ENCODE measurements around the gene SPIN2B.
"Not testable (repeated sequence)": the region's sequence is repeated elsewhere in the genome, so short reads cannot be mapped to it uniquely, and the experiment has no call there.

DNA sequence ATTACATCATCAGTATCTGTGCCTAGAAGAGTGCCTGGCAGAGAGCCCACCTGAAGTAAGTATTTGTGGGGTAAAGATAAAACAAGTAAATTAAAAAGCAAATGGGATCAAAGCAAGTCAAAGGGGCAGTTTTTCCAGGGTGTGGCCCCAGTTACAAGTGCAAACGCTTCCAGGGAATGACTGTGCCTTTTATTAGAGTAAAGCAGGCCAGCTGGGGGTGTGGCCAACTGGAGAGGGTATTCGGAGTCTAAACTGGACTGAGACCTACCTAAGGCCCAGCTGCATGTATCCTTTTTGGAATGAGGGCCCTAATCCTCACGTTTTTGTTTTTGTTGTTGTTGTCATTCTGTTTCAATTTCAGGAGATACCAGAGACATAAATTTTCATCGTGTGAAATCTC is 11.9 kb upstream of the SPIN2B start:
- not testable (repeated sequence) for TF ChIP-seq CTCF (IDR thresholded peaks at IDR 0.05; ENCODE audit: borderline replicate concordance, extremely low read depth, low read length, poor library complexity, severe bottlenecking); EZH2 (IDR thresholded peaks at IDR 0.05; ENCODE audit: borderline replicate concordance, low read depth, low read length, severe bottlenecking)
